ENCODE measurements around the gene CCDC149.

The CCDC149 gene

DNA sequence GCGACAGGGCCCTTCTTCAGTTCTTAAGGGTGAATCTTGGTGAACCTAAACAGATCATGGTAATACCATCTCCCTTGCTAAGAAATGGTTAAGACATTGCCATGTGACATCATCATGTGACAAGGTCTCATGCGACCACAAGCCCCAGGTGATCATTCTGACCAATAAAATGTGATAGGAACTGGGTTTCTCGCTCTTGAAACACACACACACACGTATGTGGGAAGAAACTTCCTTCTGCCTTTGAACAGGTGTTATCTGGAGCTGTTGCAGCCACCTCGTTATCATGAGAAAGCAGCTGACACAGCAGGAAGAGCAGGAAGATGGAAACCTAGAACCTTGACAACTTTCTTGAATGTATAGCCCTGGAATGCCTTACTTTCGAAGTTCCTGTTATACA lies 107.3 kb downstream of the CCDC149 start:
- TF ChIP-seq, protein P1, sequence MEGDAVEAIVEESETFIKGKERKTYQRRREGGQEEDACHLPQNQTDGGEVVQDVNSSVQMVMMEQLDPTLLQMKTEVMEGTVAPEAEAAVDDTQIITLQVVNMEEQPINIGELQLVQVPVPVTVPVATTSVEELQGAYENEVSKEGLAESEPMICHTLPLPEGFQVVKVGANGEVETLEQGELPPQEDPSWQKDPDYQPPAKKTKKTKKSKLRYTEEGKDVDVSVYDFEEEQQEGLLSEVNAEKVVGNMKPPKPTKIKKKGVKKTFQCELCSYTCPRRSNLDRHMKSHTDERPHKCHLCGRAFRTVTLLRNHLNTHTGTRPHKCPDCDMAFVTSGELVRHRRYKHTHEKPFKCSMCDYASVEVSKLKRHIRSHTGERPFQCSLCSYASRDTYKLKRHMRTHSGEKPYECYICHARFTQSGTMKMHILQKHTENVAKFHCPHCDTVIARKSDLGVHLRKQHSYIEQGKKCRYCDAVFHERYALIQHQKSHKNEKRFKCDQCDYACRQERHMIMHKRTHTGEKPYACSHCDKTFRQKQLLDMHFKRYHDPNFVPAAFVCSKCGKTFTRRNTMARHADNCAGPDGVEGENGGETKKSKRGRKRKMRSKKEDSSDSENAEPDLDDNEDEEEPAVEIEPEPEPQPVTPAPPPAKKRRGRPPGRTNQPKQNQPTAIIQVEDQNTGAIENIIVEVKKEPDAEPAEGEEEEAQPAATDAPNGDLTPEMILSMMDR (IDR thresholded peaks at IDR 0.05; ENCODE audit: control insufficient read depth, extremely low read depth, insufficient read depth), result no peak
- H3K4me3 ChIP-seq (ENCODE audit: low read depth, low read length), result no peak overlapping the region
- peak; percentile 39 for DNase-seq (ENCODE audit: low read depth)

DNA sequence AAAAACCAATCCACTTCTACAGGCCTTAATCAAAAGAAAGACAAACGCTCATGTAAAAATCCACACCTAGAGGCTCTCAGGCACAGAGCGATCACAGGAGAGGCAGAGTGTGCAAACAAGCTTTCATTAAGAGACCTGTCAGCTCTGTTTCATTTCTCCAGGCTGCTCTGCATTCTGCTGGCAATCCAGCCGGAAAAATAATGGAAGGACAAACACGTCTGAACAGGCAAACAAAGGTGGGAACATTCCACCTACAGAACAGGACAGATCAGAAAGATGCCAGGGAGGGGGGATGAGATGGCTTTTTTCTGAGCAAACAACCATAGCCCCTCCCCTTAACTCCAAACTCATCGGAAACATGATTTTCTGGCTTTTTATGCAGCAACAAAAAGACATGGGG lies 107.8 kb downstream of the CCDC149 start:
- H3K4me3 ChIP-seq (ENCODE audit: low read depth, low read length), result no peak overlapping the region
- TF ChIP-seq, protein P1 (IDR thresholded peaks at IDR 0.05; ENCODE audit: control insufficient read depth, extremely low read depth, insufficient read depth), result no peak
- peak; percentile 91 for DNase-seq (ENCODE audit: low read depth)

DNA sequence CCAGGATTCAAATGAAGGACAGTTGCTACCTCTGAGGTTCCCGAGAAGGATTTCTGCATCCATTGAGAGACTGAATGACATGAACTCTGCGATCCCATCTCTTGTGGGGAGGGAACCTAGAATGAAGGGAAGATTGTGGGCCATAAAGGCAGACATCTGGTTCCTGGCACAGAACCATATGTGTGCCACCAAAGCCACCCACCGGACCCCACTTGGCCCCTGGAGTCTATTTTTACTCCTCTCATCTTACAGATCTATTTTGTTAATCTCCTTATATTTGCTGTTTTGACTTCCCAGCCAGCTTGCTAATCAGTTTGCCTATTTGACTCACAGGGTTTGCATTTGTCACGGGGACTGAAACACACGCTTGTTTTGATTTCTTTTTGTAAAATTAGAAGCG lies 110.2 kb downstream of the CCDC149 start:
- TF ChIP-seq, protein P1 (IDR thresholded peaks at IDR 0.05; ENCODE audit: control insufficient read depth, extremely low read depth, insufficient read depth), result no peak
- no peak for DNase-seq (ENCODE audit: low read depth)
- no peak overlapping the region for H3K4me3 ChIP-seq (ENCODE audit: low read depth, low read length)

DNA sequence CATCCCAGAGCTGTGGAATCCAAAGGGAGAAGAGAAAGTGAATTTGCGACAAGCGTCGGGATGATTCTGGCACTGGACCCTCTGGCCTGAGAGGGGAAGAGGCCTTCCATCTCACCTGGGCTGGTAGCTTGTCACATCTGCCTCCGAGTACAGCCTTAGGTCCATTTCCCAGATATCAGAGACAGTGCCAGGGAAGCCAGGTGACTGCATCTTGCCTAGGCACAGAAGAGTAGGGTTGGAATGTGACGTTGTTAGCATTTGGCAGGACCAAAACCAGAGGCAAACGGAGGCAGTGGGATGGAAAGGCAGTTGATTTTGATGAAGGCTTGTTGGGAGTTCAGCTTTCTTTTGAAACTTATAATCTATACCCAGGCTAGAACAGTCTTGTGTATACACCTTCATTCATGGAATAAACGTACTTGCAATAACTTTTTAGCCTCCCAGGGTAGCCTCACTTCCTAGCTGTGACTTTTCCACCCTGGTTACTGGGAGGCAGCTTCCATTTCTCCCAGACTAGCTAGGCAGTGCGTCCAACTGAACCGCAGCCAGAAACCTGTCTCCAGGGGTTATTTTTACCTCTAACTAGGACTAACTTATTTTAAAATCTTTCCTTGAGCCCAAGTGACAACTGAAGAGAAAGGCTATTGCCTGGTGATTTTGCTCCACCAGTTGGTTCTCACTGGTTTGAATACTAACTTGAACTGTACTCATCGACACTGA lies 111.5 kb downstream of the CCDC149 start:
- no peak overlapping the region for H3K4me3 ChIP-seq (ENCODE audit: low read depth, low read length)
- no peak for DNase-seq (ENCODE audit: low read depth)
- TF ChIP-seq, protein P1 (IDR thresholded peaks at IDR 0.05; ENCODE audit: control insufficient read depth, extremely low read depth, insufficient read depth), result no peak

DNA sequence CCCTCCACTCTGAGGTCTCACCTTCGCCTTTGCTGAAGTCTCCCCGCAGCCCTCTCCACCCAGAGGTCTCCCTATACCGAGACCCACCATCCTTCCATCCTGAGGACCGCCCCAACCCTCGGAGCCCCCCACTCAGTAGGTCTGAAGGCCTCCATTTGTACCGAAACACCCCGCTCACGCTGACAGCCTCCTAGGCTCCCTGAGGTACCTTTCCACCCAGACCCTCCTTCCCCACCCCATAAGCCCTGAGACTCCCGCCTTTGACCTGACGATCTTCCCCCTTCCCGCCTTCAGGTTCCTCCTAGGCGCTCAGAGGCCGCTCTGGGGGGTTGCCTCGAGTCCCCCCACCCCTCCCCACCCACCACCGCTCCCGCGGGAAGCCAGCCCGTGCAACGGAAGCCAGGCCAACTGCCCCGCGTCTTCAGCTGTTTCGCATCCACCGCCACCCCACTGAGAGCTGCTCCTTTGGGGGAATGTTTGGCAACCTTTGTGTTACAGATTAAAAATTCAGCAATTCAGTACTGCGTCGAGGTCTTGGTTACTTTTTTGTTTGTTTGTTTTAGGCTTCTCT lies 112.4 kb downstream of the CCDC149 start:
- DNase-seq (ENCODE audit: low read depth), result no peak
- no peak overlapping the region for H3K4me3 ChIP-seq (ENCODE audit: low read depth, low read length)
- TF ChIP-seq, protein P1 (IDR thresholded peaks at IDR 0.05; ENCODE audit: control insufficient read depth, extremely low read depth, insufficient read depth), result no peak

DNA sequence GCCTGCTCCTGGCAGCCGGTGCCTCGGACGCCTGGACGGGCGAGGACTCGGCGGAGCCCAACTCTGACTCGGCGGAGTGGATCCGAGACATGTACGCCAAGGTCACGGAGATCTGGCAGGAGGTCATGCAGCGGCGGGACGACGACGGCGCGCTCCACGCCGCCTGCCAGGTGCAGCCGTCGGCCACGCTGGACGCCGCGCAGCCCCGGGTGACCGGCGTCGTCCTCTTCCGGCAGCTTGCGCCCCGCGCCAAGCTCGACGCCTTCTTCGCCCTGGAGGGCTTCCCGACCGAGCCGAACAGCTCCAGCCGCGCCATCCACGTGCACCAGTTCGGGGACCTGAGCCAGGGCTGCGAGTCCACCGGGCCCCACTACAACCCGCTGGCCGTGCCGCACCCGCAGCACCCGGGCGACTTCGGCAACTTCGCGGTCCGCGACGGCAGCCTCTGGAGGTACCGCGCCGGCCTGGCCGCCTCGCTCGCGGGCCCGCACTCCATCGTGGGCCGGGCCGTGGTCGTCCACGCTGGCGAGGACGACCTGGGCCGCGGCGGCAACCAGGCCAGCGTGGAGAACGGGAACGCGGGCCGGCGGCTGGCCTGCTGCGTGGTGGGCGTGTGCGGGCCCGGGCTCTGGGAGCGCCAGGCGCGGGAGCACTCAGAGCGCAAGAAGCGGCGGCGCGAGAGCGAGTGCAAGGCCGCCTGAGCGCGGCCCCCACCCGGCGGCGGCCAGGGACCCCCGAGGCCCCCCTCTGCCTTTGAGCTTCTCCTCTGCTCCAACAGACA lies 113.1 kb downstream of the CCDC149 start:
- no peak for DNase-seq (ENCODE audit: low read depth)
- H3K4me3 ChIP-seq (ENCODE audit: low read depth, low read length), result no peak overlapping the region
- TF ChIP-seq, protein P1 (IDR thresholded peaks at IDR 0.05; ENCODE audit: control insufficient read depth, extremely low read depth, insufficient read depth), result no peak

Data from LNCaP clone FGC (cell line).